Loucy (cell line): ENCODE data around the gene KIF7.

Source experiments
- H2AFZ ChIP-seq: fragments of 200-600 bp; sonication (generic); 2 replicates; pipeline ENCODE4 v1.6.0; 2016; ENCODE audit warnings: antibody characterized with exemption, mild to moderate bottlenecking, low read length, moderate library complexity
- H3F3A ChIP-seq: fragments of 200-600 bp; 2 replicates; pipeline ENCODE4 v1.6.0; 2016; ENCODE audit warnings: antibody characterized with exemption, low read depth, mild to moderate bottlenecking
- H3K27me3 ChIP-seq: fragments of 200-600 bp; sonication (generic); 2 replicates; pipeline ENCODE4 v1.6.1; 2014; ENCODE audit warnings: low read length, mild to moderate bottlenecking; ENCODE audit not compliant: insufficient read depth, poor library complexity, severe bottlenecking
- H3K36me3 ChIP-seq: fragments of 200-600 bp; sonication (generic); 2 replicates; pipeline ENCODE4 v1.6.1; 2016; ENCODE audit warnings: low read length; ENCODE audit not compliant: insufficient read depth
- H3K4me1 ChIP-seq: fragments of 200-600 bp; sonication (generic); 2 replicates; pipeline ENCODE4 v1.5.1; 2014; ENCODE audit warnings: low read length, mild to moderate bottlenecking; ENCODE audit not compliant: insufficient read depth, poor library complexity, severe bottlenecking
- H3K4me2 ChIP-seq: fragments of 200-600 bp; sonication (generic); 2 replicates; pipeline ENCODE4 v1.6.0; 2014; ENCODE audit warnings: antibody characterized with exemption, low read length, low read depth, mild to moderate bottlenecking; ENCODE audit not compliant: poor library complexity, severe bottlenecking
- H3K4me3 ChIP-seq: fragments of 200-600 bp; sonication (generic); 2 replicates; pipeline ENCODE4 v1.5.1; 2014; ENCODE audit warnings: low read length, mild to moderate bottlenecking, mixed read lengths; ENCODE audit not compliant: poor library complexity, severe bottlenecking
- H3K79me2 ChIP-seq: fragments of 200-600 bp; sonication (generic); 2 replicates; pipeline ENCODE4 v1.6.1; 2014; ENCODE audit warnings: low read length; ENCODE audit not compliant: insufficient read depth
- H3K9ac ChIP-seq: fragments of 200-600 bp; sonication (generic); 2 replicates; pipeline ENCODE4 v1.6.0; 2014; ENCODE audit warnings: mild to moderate bottlenecking, low read depth, low read length, moderate library complexity; ENCODE audit not compliant: poor library complexity, severe bottlenecking
- H3K9me2 ChIP-seq: fragments of 200-600 bp; sonication (generic); replicated peaks from 2 replicates; pipeline ENCODE4 v1.6.1; 2016; ENCODE audit warnings: low read depth, low read length, mixed read lengths
- H3K9me3 ChIP-seq: fragments of 200-600 bp; sonication (generic); 2 replicates; pipeline ENCODE4 v1.6.1; 2014; ENCODE audit warnings: mild to moderate bottlenecking, antibody characterized with exemption, low read length, low read depth; ENCODE audit not compliant: insufficient read depth
- H4K20me1 ChIP-seq: fragments of 200-600 bp; sonication (generic); 2 replicates; pipeline ENCODE4 v1.6.0; 2014; ENCODE audit warnings: antibody characterized with exemption, low read length, mild to moderate bottlenecking; ENCODE audit not compliant: insufficient read depth, poor library complexity, severe bottlenecking
- EZH2phosphoT487 ChIP-seq: fragments of 200-600 bp; IDR thresholded peaks from 2 replicates; pipeline ENCODE4 v1.6.1; 2018; ENCODE audit warnings: antibody characterized with exemption, mild to moderate bottlenecking, moderate library complexity, borderline replicate concordance
- TF ChIP-seq, protein P1 (sequence below): fragments of 200-600 bp; sonication (generic); conservative IDR thresholded peaks from 2 replicates; pipeline ENCODE4 v1.5.1; 2014; ENCODE audit warnings: mild to moderate bottlenecking, antibody characterized with exemption, low read length

KIF7 gene

DNA sequence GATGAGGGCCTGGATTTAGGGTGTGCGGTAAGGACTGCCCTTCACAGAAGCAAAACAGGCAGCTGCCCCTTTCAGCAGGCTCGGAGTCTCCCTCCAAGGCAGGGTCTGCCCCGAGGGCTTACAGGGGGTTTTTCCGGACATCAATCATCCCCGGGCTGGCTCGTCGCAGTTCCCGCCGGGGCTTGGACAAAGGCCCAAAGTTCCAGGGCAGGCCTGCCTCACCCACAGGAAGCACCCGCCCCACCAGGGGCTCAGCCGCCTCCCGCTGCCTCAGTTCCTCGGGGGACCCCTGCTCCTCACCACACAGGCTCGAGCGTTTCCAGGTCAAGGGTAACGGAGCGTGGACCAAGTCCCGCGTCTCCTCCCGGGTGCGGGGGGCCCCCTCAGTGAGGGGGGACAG, 27.0 kb downstream of the KIF7 start:
- H3K4me2 ChIP-seq = no peak overlapping the region
- no peaks in the 10 kb centered on the region for H3K27me3 ChIP-seq
- H3K4me1 ChIP-seq = no peaks in the 10 kb centered on the region
- no peak overlapping the region for H3K9ac ChIP-seq
- H3K36me3 ChIP-seq = peaks cover 93% of the 10 kb centered on the region; the same call in 1 of the 2 replicates
- H2AFZ ChIP-seq = no peak overlapping the region
- no peaks in the 10 kb centered on the region for H3F3A ChIP-seq
- H3K9me2 ChIP-seq = no peaks in the 10 kb centered on the region
- no peak for TF ChIP-seq EZH2phosphoT487
- TF ChIP-seq, protein P1, sequence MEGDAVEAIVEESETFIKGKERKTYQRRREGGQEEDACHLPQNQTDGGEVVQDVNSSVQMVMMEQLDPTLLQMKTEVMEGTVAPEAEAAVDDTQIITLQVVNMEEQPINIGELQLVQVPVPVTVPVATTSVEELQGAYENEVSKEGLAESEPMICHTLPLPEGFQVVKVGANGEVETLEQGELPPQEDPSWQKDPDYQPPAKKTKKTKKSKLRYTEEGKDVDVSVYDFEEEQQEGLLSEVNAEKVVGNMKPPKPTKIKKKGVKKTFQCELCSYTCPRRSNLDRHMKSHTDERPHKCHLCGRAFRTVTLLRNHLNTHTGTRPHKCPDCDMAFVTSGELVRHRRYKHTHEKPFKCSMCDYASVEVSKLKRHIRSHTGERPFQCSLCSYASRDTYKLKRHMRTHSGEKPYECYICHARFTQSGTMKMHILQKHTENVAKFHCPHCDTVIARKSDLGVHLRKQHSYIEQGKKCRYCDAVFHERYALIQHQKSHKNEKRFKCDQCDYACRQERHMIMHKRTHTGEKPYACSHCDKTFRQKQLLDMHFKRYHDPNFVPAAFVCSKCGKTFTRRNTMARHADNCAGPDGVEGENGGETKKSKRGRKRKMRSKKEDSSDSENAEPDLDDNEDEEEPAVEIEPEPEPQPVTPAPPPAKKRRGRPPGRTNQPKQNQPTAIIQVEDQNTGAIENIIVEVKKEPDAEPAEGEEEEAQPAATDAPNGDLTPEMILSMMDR = no peak
- H4K20me1 ChIP-seq = no peaks in the 10 kb centered on the region
- H3K79me2 ChIP-seq = no peaks in the 10 kb centered on the region
- no peak overlapping the region for H3K4me3 ChIP-seq
- no peaks in the 10 kb centered on the region for H3K9me3 ChIP-seq

DNA sequence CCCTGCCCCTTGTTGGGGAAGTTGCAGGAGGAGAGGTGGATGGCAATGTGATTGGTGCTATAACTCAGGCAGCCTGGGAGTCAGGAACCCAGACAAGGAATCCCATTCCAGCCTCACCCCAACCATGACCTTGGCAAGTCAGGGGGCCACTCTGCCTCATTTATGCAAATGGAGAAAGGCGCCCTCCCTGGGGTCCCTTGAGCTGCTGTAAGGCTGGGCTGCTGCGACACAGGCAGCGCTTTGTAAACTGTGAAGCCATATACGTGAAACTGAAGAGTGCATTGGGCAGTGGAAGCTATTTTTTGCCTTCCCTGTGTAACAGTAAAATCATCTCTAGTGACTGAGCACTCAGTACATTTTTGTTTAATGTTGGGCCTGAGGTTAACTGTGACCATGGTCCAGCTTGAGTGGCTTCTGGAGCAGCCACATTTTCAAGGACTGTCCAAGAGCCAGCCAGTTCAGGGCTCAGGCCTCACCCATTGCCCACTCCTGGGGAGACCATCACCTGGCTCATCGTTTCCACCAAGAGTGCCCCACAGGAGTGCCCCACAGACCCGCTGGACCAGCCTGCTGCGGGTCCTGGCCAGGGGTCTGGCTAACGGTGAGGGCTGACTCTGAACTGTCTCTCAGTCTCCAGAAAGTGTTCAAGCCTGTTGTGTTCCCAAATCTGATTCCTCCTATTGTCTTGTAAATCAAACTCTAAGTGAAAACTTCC, 27.9 kb downstream of the KIF7 start:
- H3K9me3 ChIP-seq = no peaks in the 10 kb centered on the region
- H4K20me1 ChIP-seq = no peaks in the 10 kb centered on the region
- H3K4me1 ChIP-seq = no peaks in the 10 kb centered on the region
- H3K4me2 ChIP-seq = no peak overlapping the region
- no peaks in the 10 kb centered on the region for H3K27me3 ChIP-seq
- no peak overlapping the region for H3K9ac ChIP-seq
- H3K79me2 ChIP-seq = no peaks in the 10 kb centered on the region
- no peaks in the 10 kb centered on the region for H3K9me2 ChIP-seq
- H2AFZ ChIP-seq = no peak overlapping the region
- no peaks in the 10 kb centered on the region for H3F3A ChIP-seq
- TF ChIP-seq EZH2phosphoT487 = no peak
- TF ChIP-seq, protein P1 = no peak
- H3K36me3 ChIP-seq = peaks cover 97% of the 10 kb centered on the region; the same call in 1 of the 2 replicates
- no peak overlapping the region for H3K4me3 ChIP-seq

DNA sequence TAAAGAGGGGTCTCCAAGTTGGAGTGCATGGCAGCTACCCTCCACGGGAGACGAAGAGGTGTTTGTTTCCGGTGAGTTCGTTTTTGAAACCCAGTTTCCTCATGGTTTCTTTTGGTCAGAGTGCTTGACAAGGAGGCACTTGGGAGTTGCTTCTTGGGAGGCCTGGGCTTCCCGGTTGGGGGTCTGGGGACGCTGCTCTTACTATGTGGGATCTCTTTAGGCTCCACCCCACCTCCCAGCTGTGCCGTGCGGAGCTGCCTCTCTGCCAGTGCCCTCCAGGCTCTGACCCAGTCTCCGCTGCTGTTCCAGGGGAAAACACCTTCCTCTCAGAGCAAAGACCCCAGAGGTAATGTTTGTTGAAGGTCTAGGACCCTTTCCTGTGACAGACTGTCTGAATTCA, 29.6 kb downstream of the KIF7 start:
- no peak overlapping the region for H3K9ac ChIP-seq
- peaks cover 96% of the 10 kb centered on the region for H3K36me3 ChIP-seq
- H3K9me2 ChIP-seq = no peaks in the 10 kb centered on the region
- no peaks in the 10 kb centered on the region for H4K20me1 ChIP-seq
- no peak overlapping the region for H2AFZ ChIP-seq
- H3K27me3 ChIP-seq = no peaks in the 10 kb centered on the region
- H3K79me2 ChIP-seq = no peaks in the 10 kb centered on the region
- H3K4me3 ChIP-seq = no peak overlapping the region
- no peaks in the 10 kb centered on the region for H3F3A ChIP-seq
- TF ChIP-seq, protein P1 = no peak
- no peak for TF ChIP-seq EZH2phosphoT487
- no peak overlapping the region for H3K4me2 ChIP-seq
- no peaks in the 10 kb centered on the region for H3K4me1 ChIP-seq
- no peaks in the 10 kb centered on the region for H3K9me3 ChIP-seq
